HepG2 (cell line): ENCODE results near the gene ORC1. TPM values are rescaled to one million over a fixed set of nuclear protein-coding genes. Genes with fewer than 3 reads are reported as not detected.
A peak's percentile ranks its signal among the peaks of the same experiment; 100 is the strongest.

Experiments used
- ATAC-seq: fragments of 200-7000 bp; cut with Tn5 transposase; 3 replicates; pipeline ENCODE4 v1.9.1; 2020; ENCODE audit warnings: mild to moderate bottlenecking, moderate library complexity
- BruUV-seq: library from RNA; stranded (reverse); fragments of 400-500 nt; replicated peaks from 2 replicates; lab custom pipeline; 2021; lab: Mats Ljungman, UMichigan
- CTCF ChIA-PET: fragments of 300-600 bp; formaldehyde crosslinking; extraction: SDS; loops from one replicate; lab custom pipeline; 2021; ENCODE audit warnings: low total read pairs, inconsistent platforms, low intra/inter-chr PET ratio; lab: Yijun Ruan, JAX
- POLR2A ChIA-PET: fragments of 350-600 bp; sonication (Branson Sonifier 250); formaldehyde crosslinking; loops from one replicate; lab custom pipeline; 2020; ENCODE audit warnings: antibody characterized with exemption, inconsistent platforms; lab: Yijun Ruan, JAX
- DNase-seq: peaks from one replicate; pipeline ENCODE4 v3.0.0-alpha.2; 2015; ENCODE audit warnings: low spot score
- FAIRE-seq: peaks from 3 replicates; lab custom pipeline; 2011; peaks lifted over from hg19 to GRCh38; lab: Jason Lieb, UNC
- H2AFZ ChIP-seq: one replicate; pipeline ENCODE4 v1.6.1; 2011; ENCODE audit warnings: low read length, inconsistent platforms
- H3K27ac ChIP-seq: fragments of 300-600 bp; 3 replicates; pipeline ENCODE4 v1.8.0; 2011; ENCODE audit warnings: mixed run types, mild to moderate bottlenecking, mixed read lengths, low read length, inconsistent platforms; ENCODE audit not compliant: insufficient read depth; ENCODE audit errors: extremely low read length
- H3K27me3 ChIP-seq, 2 experiments: fragments of 200-600 bp in 1 of 2; 2 replicates in 1 of 2; 3 replicates in 1 of 2; pipeline versions ENCODE4 v1.6.0 to v1.8.0; 2011; ENCODE audit warnings: low read length in 2 of 2, mild to moderate bottlenecking in 2 of 2, moderate library complexity in 2 of 2, inconsistent platforms in 1 of 2; ENCODE audit not compliant: insufficient read depth in 2 of 2, control insufficient read depth in 1 of 2
- H3K36me3 ChIP-seq, 2 experiments: fragments of 200-600 bp in 1 of 2; replicated peaks in 1 of 2; 2 replicates in 1 of 2; 3 replicates in 1 of 2; pipeline versions ENCODE4 v1.5.1 to v1.8.0; 2011; ENCODE audit warnings: low read length in 2 of 2, inconsistent platforms in 1 of 2; ENCODE audit not compliant: insufficient read depth in 2 of 2, control insufficient read depth in 1 of 2
- H3K4me1 ChIP-seq: 2 replicates; pipeline ENCODE4 v1.5.1; 2012; ENCODE audit warnings: low read length, inconsistent platforms; ENCODE audit not compliant: insufficient read depth
- H3K4me2 ChIP-seq: 2 replicates; pipeline ENCODE4 v1.6.0; 2011; ENCODE audit warnings: low read depth, low read length, inconsistent platforms
- H3K4me3 ChIP-seq, 3 experiments: fragments of 200-600 bp in 1 of 3; sonication (generic), shearing (Covaris generic) in 1 of 3; replicated peaks in 1 of 3; 2 replicates each; pipeline ENCODE4 v1.5.1; 2011 to 2016; ENCODE audit warnings: low read length in 3 of 3, inconsistent platforms in 2 of 3, low read depth in 2 of 3, mild to moderate bottlenecking in 2 of 3, control low read depth in 1 of 3, mixed read lengths in 1 of 3; ENCODE audit not compliant: insufficient read depth in 1 of 3
- H3K79me2 ChIP-seq: one replicate; pipeline ENCODE4 v1.6.1; 2011; ENCODE audit warnings: low read length, inconsistent platforms; ENCODE audit not compliant: insufficient read depth
- H3K9ac ChIP-seq: 2 replicates; pipeline ENCODE4 v1.6.0; 2011; ENCODE audit warnings: mild to moderate bottlenecking, low read depth, low read length, inconsistent platforms; ENCODE audit not compliant: insufficient read depth
- H3K9me3 ChIP-seq: 2 replicates; pipeline ENCODE4 v1.5.1; 2012; ENCODE audit warnings: mild to moderate bottlenecking, low read length
- H4K20me1 ChIP-seq: 2 replicates; pipeline ENCODE4 v1.6.0; 2011; ENCODE audit warnings: inconsistent platforms, mild to moderate bottlenecking, low read length, moderate library complexity; ENCODE audit not compliant: insufficient read depth
- HMGXB4 ChIP-seq, 2 experiments: sonication (generic) in 1 of 2; formaldehyde crosslinking in 1 of 2; IDR thresholded peaks; 2 replicates each; pipeline versions ENCODE4 v1.4.0 to v1.6.1; 2018 to 2020; ENCODE audit warnings: missing genetic modification reagents in 2 of 2, borderline replicate concordance in 1 of 2, low read depth in 1 of 2, mild to moderate bottlenecking in 1 of 2, missing biosample characterization in 1 of 2
- MIER3 ChIP-seq: IDR thresholded peaks from 2 replicates; pipeline ENCODE4 v1.6.1; 2016; ENCODE audit warnings: missing compliant biosample characterization, borderline replicate concordance
- MXI1 ChIP-seq: IDR thresholded peaks from 3 replicates; pipeline ENCODE4 v1.6.1; 2012; ENCODE audit warnings: low read depth, low read length, inconsistent platforms, borderline replicate concordance
- PHF21A ChIP-seq: sonication (generic); formaldehyde crosslinking; IDR thresholded peaks from 2 replicates; pipeline ENCODE4 v1.5.0; 2020; ENCODE audit warnings: mild to moderate bottlenecking, missing genetic modification reagents
- RNF219 ChIP-seq: sonication (generic); formaldehyde crosslinking; IDR thresholded peaks from 2 replicates; pipeline ENCODE4 v1.5.0; 2020; ENCODE audit warnings: mild to moderate bottlenecking, missing genetic modification reagents
- STAG1 ChIP-seq: sonication (generic); formaldehyde crosslinking; IDR thresholded peaks from 2 replicates; pipeline ENCODE4 v1.4.0; 2020; ENCODE audit warnings: missing genetic modification reagents
- ZNF121 ChIP-seq: sonication (generic); formaldehyde crosslinking; IDR thresholded peaks from 2 replicates; pipeline ENCODE4 v1.5.0; 2020; ENCODE audit warnings: mild to moderate bottlenecking, missing genetic modification reagents
- ZNF17 ChIP-seq: sonication (generic); formaldehyde crosslinking; IDR thresholded peaks from 2 replicates; pipeline ENCODE4 v1.5.0; 2020; ENCODE audit warnings: mild to moderate bottlenecking, missing genetic modification reagents
- ZNF33B ChIP-seq: sonication (generic); formaldehyde crosslinking; IDR thresholded peaks from 2 replicates; pipeline ENCODE4 v1.5.1; 2020; ENCODE audit warnings: mild to moderate bottlenecking, missing genetic modification reagents
- ZNF382 ChIP-seq: sonication (generic); formaldehyde crosslinking; IDR thresholded peaks from 2 replicates; pipeline ENCODE4 v1.5.0; 2020; ENCODE audit warnings: missing genetic modification reagents, mild to moderate bottlenecking, borderline replicate concordance
- ZNF546 ChIP-seq: sonication (generic); formaldehyde crosslinking; conservative IDR thresholded peaks from 2 replicates; pipeline ENCODE4 v1.8.1; 2023; ENCODE audit warnings: mild to moderate bottlenecking, missing genetic modification reagents
- ZNF772 ChIP-seq: sonication (generic); formaldehyde crosslinking; IDR thresholded peaks from 2 replicates; pipeline ENCODE4 v1.5.0; 2020; ENCODE audit warnings: mild to moderate bottlenecking, missing genetic modification reagents
- ZSCAN25 ChIP-seq: sonication (generic); formaldehyde crosslinking; IDR thresholded peaks from 2 replicates; pipeline ENCODE4 v1.8.0; 2022; ENCODE audit warnings: mild to moderate bottlenecking, missing genetic modification reagents
- ZSCAN30 ChIP-seq: sonication (generic); formaldehyde crosslinking; IDR thresholded peaks from 2 replicates; pipeline ENCODE4 v1.5.0; 2020; ENCODE audit warnings: mild to moderate bottlenecking, missing genetic modification reagents
- ZSCAN31 ChIP-seq: sonication (generic); formaldehyde crosslinking; IDR thresholded peaks from 2 replicates; pipeline ENCODE4 v1.5.0; 2020; ENCODE audit warnings: low read depth, mild to moderate bottlenecking, missing genetic modification reagents
- WGBS: methylation state at CpG from one replicate; pipeline ENCODE4 v1.1.6; 2017; ENCODE audit warnings: low lambda C conversion rate; 5-methylcytosine and 5-hydroxymethylcytosine counted together
- in situ Hi-C: cut with HindIII; loops from 2 replicates; pipeline ENCODE4 v1.10.0; 2017; ENCODE audit warnings: low pct_unique_long_range_greater_than_20kb; ENCODE audit not compliant: extremely low pct_ligation_motif_present
- intact Hi-C: fragments of 100-400 bp; cut with micrococcal nuclease; formaldehyde crosslinking; loops from one replicate; pipeline ENCODE4 v1.10.0; 2022; ENCODE audit not compliant: unreplicated experiment
- polyA plus RNA-seq, 8 experiments: library from polyadenylated mRNA; depleted of rRNA in 3 of 8; stranded (reverse) in 7 of 8; unstranded in 1 of 8; fragments of >200 nt; fragmentation: Illumina TruSeq in 4 of 8; extraction: Trizol in 4 of 8; gene quantifications; 2 replicates each; pipeline versions ENCODE4 v1.2.1 to v1.2.3, GENCODE V29; 2011 to 2016; ENCODE audit warnings: low read depth in 4 of 8, missing spikeins in 1 of 8, mixed read lengths in 1 of 8; ENCODE audit not compliant: insufficient read depth in 1 of 8
- total RNA-seq, 5 experiments: library from RNA; depleted of rRNA; stranded (reverse); fragments of >200 nt; fragmentation: Illumina TruSeq; extraction: Trizol; gene quantifications; 2 replicates each; pipeline ENCODE4 v1.2.3, GENCODE V29; 2016; ENCODE audit warnings: low read depth in 1 of 5

Gene ORC1
- total and polyA plus RNA-seq, 2 of the 13 experiments (the other 11 are each of a cell fraction or from before 2014, with no cell fraction given) = 7.0 to 23.5 TPM

GRCh38 chr1:52413410-52413989 is 9.3 kb upstream of the ORC1 start:
- POLR2A ChIA-PET = interaction anchor here (3.0 kb wide), 1 partner anchor 9 kb away, joined by 12 read pairs; the partner anchor contains the start of genes ORC1 and PRPF38A

DNA sequence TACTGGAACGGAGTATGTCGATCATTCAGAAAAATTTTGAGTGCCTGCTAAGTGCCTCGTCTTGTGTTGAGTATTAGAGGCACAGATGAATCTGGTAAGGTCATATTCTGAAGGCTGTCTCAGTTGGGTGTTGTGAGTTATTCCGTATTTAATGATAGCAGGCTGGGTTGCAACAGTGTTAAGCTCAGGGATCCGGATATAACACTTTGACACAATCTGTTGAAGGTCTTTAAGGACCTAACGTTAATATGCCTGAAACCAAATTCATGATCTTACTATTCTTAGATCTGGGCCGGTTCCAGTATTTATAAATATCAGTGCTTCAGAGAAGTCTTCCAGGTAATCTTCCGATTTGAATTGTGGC is 734 bp upstream of the ORC1 start:
- H3K9me3 ChIP-seq = no peaks in the 10 kb centered on the region
- 2% methylated on average over 8 of the region's 8 CpGs for WGBS
- POLR2A ChIA-PET = interaction anchor here (0.9 to 2.3 kb wide), 10 partner anchors 8 to 298 kb away, joined by 3 to 14 read pairs (median 5); partner anchors contain the start of genes CC2D1B and TUT4
- FAIRE-seq (no peak), ATAC-seq (no peak), DNase-seq (no peak)
- no peaks in the 10 kb centered on the region for H4K20me1 ChIP-seq
- H3K27me3 ChIP-seq = peaks cover 0 to 4% of the 10 kb centered on the region in 2 experiments; a peak in 1 of 5 replicates
- H3K4me2 ChIP-seq = peak overlapping the region; percentile 77
- H3K4me1 ChIP-seq = peaks cover 34% of the 10 kb centered on the region
- H3K9ac ChIP-seq = peak overlapping the region; percentile 99
- intact Hi-C loops = loop anchor here (1.0 to 10.0 kb wide), 3 partner anchors 39 to 280 kb away; partner anchors contain the start of gene CC2D1B
- CTCF ChIA-PET = no interaction called here
- in situ Hi-C loops = no loop called here
- H3K27ac ChIP-seq = peak overlapping the region; percentile 97
- peaks cover 44% of the 10 kb centered on the region for H3K79me2 ChIP-seq
- peaks cover 10 to 47% of the 10 kb centered on the region in 2 experiments for H3K36me3 ChIP-seq
- H3K4me3 ChIP-seq = peak overlapping the region; percentile 72 to 96 (median 87)
- no TSS peak for BruUV-seq
- H2AFZ ChIP-seq = no peak overlapping the region
- TF ChIP-seq ZSCAN30 (0 out of 2 replicates have a peak, but pooled peaks have one; percentile 67), ZSCAN31 (CRISPR knock-in tag) (no peak), STAG1 (CRISPR knock-in tag) (no peak), RNF219 (CRISPR knock-in tag) (peak; percentile 81; the same call in 1 of the 2 replicates), ZSCAN25 (CRISPR knock-in tag) (0 out of 2 replicates have a peak, but pooled peaks have one; percentile 7), MIER3 (no peak), PHF21A (CRISPR knock-in tag) (no peak), ZNF546 (no peak), ZNF33B (CRISPR knock-in tag) (no peak), ZNF382 (CRISPR knock-in tag) (no peak), HMGXB4 (CRISPR knock-in tag; IDR thresholded peaks at IDR 0.05; ENCODE audit: borderline replicate concordance in 1 of 2, low read depth in 1 of 2) (peak in 1 of 2 experiments; percentile 11; a peak in 1 of 4 replicates), ZNF17 (CRISPR knock-in tag) (no peak), ZNF772 (CRISPR knock-in tag) (0 out of 2 replicates have a peak, but pooled peaks have one; percentile 4)

More at GRCh38 chr1:52413410-52413989, 9.3 kb upstream of the ORC1 start:
- in situ Hi-C loops = no loop called here
- no TSS peak for BruUV-seq
- no peak overlapping the region for H2AFZ ChIP-seq
- no peak for TF ChIP-seq MXI1
- TF ChIP-seq ZNF121 (CRISPR knock-in tag) = peak; percentile 58; the same call in 1 of the 2 replicates
- TF ChIP-seq, all 625 proteins: peak for 1
- no peak overlapping the region for H3K9ac ChIP-seq
- H4K20me1 ChIP-seq = no peaks in the 10 kb centered on the region
- no peaks in the 10 kb centered on the region for H3K9me3 ChIP-seq
- WGBS = over 99% methylated on average over 10 of the region's 10 CpGs
- CTCF ChIA-PET = no interaction called here
- H3K27me3 ChIP-seq = no peaks in the 10 kb centered on the region
- peaks cover 39 to 85% of the 10 kb centered on the region in 2 experiments for H3K36me3 ChIP-seq
- DNase-seq (no peak), FAIRE-seq (no peak), ATAC-seq (no peak)
- no peaks in the 10 kb centered on the region for H3K79me2 ChIP-seq
- H3K4me3 ChIP-seq = no peak overlapping the region
- no peaks in the 10 kb centered on the region for H3K4me1 ChIP-seq
- H3K27ac ChIP-seq = no peak overlapping the region
- intact Hi-C loops = no loop called here
- no peak overlapping the region for H3K4me2 ChIP-seq
